Dendritic cell treated with granulocyte-macrophage colony-stimulating factor and Interleukin-4, amounts not matched to agents 40 ng/mL and 50 ng/mL, for 4 days (primary cell): Measurements from ENCODE around the gene DNAH1.

Source experiments
- H3K27ac Mint-ChIP-seq: one replicate; pipeline ENCODE4 v1.8.0; 2022; ENCODE audit warnings: mild to moderate bottlenecking, mixed read lengths
- H3K27me3 Mint-ChIP-seq: one replicate; pipeline ENCODE4 v1.8.0; 2022; ENCODE audit warnings: mild to moderate bottlenecking, mixed read lengths
- H3K36me3 Mint-ChIP-seq: one replicate; pipeline ENCODE4 v1.8.0; 2022; ENCODE audit warnings: low read depth, mixed read lengths
- H3K4me1 Mint-ChIP-seq: one replicate; pipeline ENCODE4 v1.8.0; 2022; ENCODE audit warnings: low read depth, mixed read lengths
- H3K4me3 Mint-ChIP-seq: one replicate; pipeline ENCODE4 v1.8.0; 2022; ENCODE audit warnings: mild to moderate bottlenecking, moderate library complexity, mixed read lengths
- H3K9me3 Mint-ChIP-seq: one replicate; pipeline ENCODE4 v1.8.0; 2022; ENCODE audit warnings: mixed read lengths
- intact Hi-C: fragments of 100-400 bp; cut with micrococcal nuclease; formaldehyde crosslinking; loops from one replicate; pipeline ENCODE4 v1.15.0; 2022

DNAH1 gene

DNA sequence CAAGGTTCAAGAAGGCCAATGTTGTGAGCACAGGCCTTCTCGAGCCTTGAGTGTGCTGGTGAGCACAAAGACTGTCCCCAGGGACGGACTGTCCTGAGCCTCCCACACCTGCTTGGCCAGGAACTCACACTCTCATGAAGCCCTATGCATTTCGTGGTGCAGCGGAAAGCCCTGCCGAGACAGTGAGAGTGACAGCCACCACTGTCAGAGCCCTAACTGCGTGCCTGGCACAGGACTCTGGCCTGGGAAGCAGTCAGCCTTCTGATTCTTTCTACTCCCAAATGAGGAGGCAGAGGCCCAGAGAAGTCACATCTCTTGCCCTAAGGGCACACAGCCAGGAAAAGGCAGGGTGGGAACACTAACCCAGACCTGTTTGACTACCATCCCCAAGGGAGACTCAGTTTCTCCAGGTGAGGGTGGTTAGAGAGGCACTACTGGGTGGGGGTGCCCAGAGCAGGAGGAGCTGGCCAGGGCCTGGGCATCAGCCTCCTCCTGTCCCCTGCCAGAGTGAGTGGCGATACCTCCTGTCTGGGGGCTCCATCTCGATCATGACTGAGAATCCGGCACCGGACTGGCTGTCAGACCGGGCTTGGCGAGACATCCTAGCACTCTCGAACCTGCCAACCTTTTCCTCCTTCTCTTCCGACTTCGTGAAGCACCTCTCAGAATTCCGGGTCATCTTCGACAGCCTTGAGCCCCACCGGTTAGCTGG, 78.0 kb downstream of the DNAH1 start:
- H3K9me3 Mint-ChIP-seq, result no peaks in the 10 kb centered on the region
- H3K4me1 Mint-ChIP-seq, result peaks cover 13% of the 10 kb centered on the region
- H3K4me3 Mint-ChIP-seq, result no peak overlapping the region
- peaks cover 83% of the 10 kb centered on the region for H3K36me3 Mint-ChIP-seq
- no peaks in the 10 kb centered on the region for H3K27me3 Mint-ChIP-seq
- intact Hi-C loops, result no loop called here
- H3K27ac Mint-ChIP-seq, result no peak overlapping the region

DNA sequence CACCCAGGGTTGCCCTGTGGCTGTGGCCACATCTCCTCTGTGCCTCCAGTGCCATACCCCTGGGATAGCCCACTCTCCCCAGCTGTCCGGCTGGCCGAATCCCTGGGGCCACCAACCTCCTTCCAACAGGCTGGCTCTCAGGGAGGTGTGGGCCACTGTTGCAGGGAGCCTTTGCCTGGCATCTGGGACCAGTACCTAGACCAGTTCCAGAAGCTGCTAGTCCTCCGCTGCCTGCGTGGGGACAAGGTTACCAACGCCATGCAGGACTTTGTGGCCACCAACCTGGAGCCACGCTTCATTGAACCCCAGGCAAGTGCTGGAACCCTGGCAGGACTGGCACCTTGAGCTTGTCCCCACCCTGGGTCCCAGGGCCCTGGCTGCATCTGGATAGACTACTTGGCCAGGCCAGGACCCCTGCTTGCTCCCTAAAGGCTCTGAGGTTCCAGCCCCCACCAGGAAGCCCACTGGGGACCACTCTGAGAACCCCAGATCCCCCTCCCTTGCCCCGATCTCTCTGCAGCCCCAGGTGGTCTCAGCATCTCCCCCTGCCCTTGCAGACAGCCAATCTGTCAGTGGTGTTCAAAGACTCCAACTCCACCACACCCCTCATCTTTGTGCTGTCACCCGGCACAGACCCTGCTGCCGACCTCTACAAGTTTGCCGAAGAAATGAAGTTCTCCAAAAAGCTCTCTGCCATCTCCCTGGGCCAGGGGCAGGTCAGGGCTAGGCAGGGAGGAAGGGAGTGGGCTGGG, 78.8 kb downstream of the DNAH1 start:
- Mint-ChIP-seq H3K27me3 (no peaks in the 10 kb centered on the region), H3K36me3 (peaks cover 90% of the 10 kb centered on the region), H3K27ac (no peak overlapping the region), H3K4me3 (no peak overlapping the region), H3K9me3 (no peaks in the 10 kb centered on the region), H3K4me1 (peaks cover 7% of the 10 kb centered on the region)
- intact Hi-C loops, result no loop called here

DNA sequence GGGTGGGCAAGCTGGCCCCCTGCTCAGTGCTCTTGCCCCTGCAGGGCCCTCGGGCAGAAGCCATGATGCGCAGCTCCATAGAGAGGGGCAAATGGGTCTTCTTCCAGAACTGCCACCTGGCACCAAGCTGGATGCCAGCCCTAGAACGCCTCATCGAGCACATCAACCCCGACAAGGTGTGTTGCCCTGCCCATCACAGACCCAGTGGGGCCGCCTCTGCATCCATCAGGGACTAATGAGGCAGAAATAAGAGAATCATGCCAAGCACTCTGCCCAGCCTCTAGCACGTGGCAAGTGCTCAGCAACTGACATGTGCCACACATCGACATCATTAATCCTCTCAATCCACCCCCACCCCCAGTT, 79.4 kb downstream of the DNAH1 start:
- peaks cover 1% of the 10 kb centered on the region for H3K4me1 Mint-ChIP-seq
- H3K4me3 Mint-ChIP-seq, result no peak overlapping the region
- H3K27me3 Mint-ChIP-seq, result no peaks in the 10 kb centered on the region
- intact Hi-C loops, result no loop called here
- H3K36me3 Mint-ChIP-seq, result peaks cover 94% of the 10 kb centered on the region
- no peak overlapping the region for H3K27ac Mint-ChIP-seq
- no peaks in the 10 kb centered on the region for H3K9me3 Mint-ChIP-seq

DNA sequence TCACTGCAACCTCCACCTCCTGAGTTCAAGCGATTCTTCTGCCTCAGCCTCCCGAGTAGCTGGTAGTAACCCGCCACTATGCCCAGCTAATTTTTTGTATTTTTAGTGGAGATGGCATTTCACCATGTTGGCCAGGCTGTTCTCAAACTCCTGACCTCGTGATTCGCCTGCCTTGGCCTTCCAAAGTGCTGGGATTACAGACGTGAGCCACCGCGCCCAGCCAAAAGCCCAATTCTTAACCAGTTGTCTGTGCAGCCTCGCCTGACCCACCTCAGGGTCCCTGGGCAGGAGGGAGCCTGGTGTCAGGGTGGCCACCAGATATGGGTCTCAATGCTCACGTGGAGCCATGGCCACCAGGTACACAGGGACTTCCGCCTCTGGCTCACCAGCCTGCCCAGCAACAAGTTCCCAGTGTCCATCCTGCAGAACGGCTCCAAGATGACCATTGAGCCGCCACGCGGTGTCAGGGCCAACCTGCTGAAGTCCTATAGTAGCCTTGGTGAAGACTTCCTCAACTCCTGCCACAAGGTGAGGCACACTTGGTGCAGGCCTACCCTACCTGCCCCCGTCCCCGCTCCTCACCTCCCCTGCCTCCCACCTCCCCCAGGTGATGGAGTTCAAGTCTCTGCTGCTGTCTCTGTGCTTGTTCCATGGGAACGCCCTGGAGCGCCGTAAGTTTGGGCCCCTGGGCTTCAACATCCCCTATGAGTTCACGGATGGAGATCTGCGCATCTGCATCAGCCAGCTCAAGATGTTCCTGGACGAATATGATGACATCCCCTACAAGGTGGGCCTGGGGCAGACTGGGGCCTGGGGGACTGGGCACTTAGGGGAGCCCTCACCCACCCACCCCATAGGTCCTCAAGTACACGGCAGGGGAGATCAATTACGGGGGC, 80.1 kb downstream of the DNAH1 start:
- H3K27me3 Mint-ChIP-seq, result no peaks in the 10 kb centered on the region
- H3K4me3 Mint-ChIP-seq, result no peak overlapping the region
- H3K4me1 Mint-ChIP-seq, result no peaks in the 10 kb centered on the region
- peaks cover 94% of the 10 kb centered on the region for H3K36me3 Mint-ChIP-seq
- H3K27ac Mint-ChIP-seq, result no peak overlapping the region
- intact Hi-C loops, result no loop called here
- no peaks in the 10 kb centered on the region for H3K9me3 Mint-ChIP-seq

- no peaks in the 10 kb centered on the region for H3K9me3 Mint-ChIP-seq
- no peaks in the 10 kb centered on the region for H3K4me1 Mint-ChIP-seq
- H3K27ac Mint-ChIP-seq, result no peak overlapping the region
- intact Hi-C loops, result no loop called here
- no peaks in the 10 kb centered on the region for H3K27me3 Mint-ChIP-seq
- H3K36me3 Mint-ChIP-seq, result peaks cover 94% of the 10 kb centered on the region
- no peak overlapping the region for H3K4me3 Mint-ChIP-seq
Measured at GRCh38 chr3:52396907-52397591, 80.9 kb downstream of the DNAH1 start.

DNA sequence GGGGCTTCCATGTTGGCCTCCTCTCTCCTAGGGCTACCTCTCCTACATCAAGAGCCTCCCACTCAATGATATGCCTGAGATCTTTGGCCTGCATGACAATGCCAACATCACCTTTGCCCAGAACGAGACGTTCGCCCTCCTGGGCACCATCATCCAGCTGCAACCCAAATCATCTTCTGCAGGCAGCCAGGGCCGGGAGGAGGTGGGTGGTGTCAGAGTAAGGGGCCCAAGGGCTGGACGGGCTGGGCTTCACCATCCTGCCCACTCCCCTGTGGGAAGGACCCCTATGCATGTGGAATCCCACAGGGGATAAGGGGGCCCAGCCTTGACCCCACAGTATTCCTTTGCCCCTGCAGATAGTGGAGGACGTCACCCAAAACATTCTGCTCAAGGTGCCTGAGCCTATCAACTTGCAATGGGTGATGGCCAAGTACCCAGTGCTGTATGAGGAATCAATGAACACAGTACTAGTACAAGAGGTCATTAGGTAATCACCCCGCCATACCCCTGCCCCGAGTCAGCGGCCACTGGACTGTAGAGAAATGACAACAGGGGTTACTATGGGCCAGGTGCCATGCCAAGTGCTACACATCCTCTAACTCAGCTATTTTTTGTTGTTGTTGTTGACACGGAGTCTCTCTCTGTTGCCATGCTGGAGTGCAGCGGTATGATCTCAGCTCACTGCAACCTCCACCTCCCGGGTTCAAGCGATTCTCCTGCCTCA, 81.7 kb downstream of the DNAH1 start:
- H3K27me3 Mint-ChIP-seq, result no peaks in the 10 kb centered on the region
- H3K27ac Mint-ChIP-seq, result no peak overlapping the region
- no peak overlapping the region for H3K4me3 Mint-ChIP-seq
- H3K9me3 Mint-ChIP-seq, result no peaks in the 10 kb centered on the region
- H3K36me3 Mint-ChIP-seq, result peaks cover 94% of the 10 kb centered on the region
- intact Hi-C loops, result no loop called here
- H3K4me1 Mint-ChIP-seq, result no peaks in the 10 kb centered on the region

DNA sequence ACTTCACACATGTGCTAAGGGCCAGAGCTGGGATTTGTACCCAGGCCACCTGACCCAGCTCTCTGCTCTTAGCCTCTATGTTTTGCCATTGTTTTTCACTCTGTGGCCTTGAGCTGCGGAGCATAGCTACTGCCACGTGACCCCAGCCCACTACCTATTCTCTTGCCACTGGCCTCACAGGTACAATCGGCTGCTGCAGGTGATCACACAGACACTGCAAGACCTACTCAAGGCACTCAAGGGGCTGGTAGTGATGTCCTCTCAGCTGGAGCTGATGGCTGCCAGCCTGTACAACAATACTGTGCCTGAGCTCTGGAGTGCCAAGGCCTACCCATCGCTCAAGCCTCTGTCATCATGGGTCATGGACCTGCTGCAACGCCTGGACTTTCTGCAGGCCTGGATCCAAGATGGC, 82.6 kb downstream of the DNAH1 start:
- no peak overlapping the region for H3K27ac Mint-ChIP-seq
- no peaks in the 10 kb centered on the region for H3K27me3 Mint-ChIP-seq
- H3K36me3 Mint-ChIP-seq, result peaks cover 94% of the 10 kb centered on the region
- intact Hi-C loops, result no loop called here
- H3K4me3 Mint-ChIP-seq, result no peak overlapping the region
- H3K4me1 Mint-ChIP-seq, result peaks cover under 1% of the 10 kb centered on the region
- no peaks in the 10 kb centered on the region for H3K9me3 Mint-ChIP-seq

DNA sequence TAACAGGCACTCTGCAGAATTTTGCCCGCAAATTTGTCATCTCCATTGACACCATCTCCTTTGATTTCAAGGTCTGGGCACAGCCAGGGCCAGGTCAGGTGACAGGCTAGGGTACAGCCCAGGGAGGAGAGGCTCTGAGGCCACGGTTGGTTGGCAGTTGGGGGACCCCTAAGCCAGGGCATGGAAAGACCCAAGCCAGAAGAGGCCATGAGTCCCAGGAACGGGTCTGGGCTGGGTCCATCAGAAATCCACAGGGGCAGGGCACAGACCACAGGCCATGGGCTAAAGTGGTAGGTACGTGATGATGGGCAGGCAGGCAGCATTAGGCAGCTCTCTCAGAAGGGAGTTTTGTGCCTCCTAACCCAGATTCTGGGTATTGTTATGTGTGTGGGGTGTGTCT, 83.0 kb downstream of the DNAH1 start:
- no peak overlapping the region for H3K4me3 Mint-ChIP-seq
- H3K36me3 Mint-ChIP-seq, result peaks cover 94% of the 10 kb centered on the region
- H3K4me1 Mint-ChIP-seq, result peaks cover 5% of the 10 kb centered on the region
- H3K27me3 Mint-ChIP-seq, result no peaks in the 10 kb centered on the region
- H3K27ac Mint-ChIP-seq, result no peak overlapping the region
- no peaks in the 10 kb centered on the region for H3K9me3 Mint-ChIP-seq
- intact Hi-C loops, result no loop called here

GRCh38 chr3:52399593-52399992, 83.5 kb downstream of the DNAH1 start:
- intact Hi-C loops, result no loop called here
- H3K27me3 Mint-ChIP-seq, result no peaks in the 10 kb centered on the region

DNA sequence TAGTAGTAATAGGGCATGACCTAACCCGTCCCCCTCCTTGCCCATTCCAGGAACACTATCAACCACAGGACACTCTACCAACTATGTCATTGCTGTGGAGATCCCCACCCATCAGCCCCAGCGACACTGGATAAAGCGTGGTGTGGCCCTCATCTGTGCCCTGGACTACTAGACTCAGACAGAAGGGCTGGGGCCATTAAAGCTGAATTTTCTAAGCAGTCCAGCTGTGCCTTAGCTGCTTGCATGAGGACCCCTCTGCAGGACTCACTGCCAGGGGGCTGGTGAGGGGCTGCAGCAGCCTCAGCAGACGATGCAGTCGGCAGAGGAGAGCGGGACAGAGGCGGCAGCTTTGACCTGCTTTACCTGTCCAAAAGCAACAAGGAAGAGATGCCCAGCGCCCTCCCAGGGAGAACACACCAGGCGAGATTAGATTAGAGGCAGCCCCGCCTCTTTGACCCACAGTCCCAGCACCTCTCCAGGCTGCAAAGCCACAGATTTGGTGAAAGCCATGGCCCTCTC, 84.2 kb downstream of the DNAH1 start:
- no peaks in the 10 kb centered on the region for H3K9me3 Mint-ChIP-seq
- peaks cover 94% of the 10 kb centered on the region for H3K36me3 Mint-ChIP-seq
- H3K4me3 Mint-ChIP-seq, result no peak overlapping the region
- peaks cover 17% of the 10 kb centered on the region for H3K4me1 Mint-ChIP-seq
- intact Hi-C loops, result no loop called here
- H3K27ac Mint-ChIP-seq, result no peak overlapping the region
- no peaks in the 10 kb centered on the region for H3K27me3 Mint-ChIP-seq

More at GRCh38 chr3:52399593-52399992, 83.5 kb downstream of the DNAH1 start:
- Mint-ChIP-seq H3K36me3 (peaks cover 94% of the 10 kb centered on the region), H3K4me3 (no peak overlapping the region), H3K4me1 (peaks cover 9% of the 10 kb centered on the region), H3K27ac (no peak overlapping the region), H3K9me3 (no peaks in the 10 kb centered on the region)

- H3K4me1 Mint-ChIP-seq, result peaks cover 22% of the 10 kb centered on the region
- no peak overlapping the region for H3K4me3 Mint-ChIP-seq
- peaks cover 96% of the 10 kb centered on the region for H3K36me3 Mint-ChIP-seq
- no peak overlapping the region for H3K27ac Mint-ChIP-seq
- intact Hi-C loops, result no loop called here
- H3K27me3 Mint-ChIP-seq, result no peaks in the 10 kb centered on the region
- H3K9me3 Mint-ChIP-seq, result no peaks in the 10 kb centered on the region
Measured at GRCh38 chr3:52401021-52401420, 84.9 kb downstream of the DNAH1 start.

DNA sequence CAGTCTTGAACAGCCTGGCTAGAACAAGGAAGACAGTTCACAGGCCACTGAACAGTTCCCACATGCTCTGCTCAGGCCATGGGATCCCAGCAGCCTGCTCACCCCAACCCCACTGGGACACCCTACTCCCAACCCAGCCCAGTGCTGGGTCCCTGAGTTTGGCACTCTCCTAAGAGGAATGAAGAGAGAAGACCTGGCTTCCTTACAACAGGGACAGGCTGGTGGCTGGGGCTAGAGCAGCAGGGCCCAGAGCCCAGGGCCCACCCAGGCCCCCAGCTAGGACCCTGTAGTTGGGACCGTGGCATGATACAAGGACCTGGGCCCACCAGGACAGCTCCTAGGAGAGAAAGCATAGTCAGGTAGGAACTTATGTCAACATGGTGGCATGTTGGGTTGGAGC, 85.4 kb downstream of the DNAH1 start:
- H3K36me3 Mint-ChIP-seq, result peaks cover 96% of the 10 kb centered on the region
- intact Hi-C loops, result no loop called here
- H3K4me1 Mint-ChIP-seq, result peaks cover 24% of the 10 kb centered on the region
- no peak overlapping the region for H3K4me3 Mint-ChIP-seq
- no peaks in the 10 kb centered on the region for H3K27me3 Mint-ChIP-seq
- H3K9me3 Mint-ChIP-seq, result no peaks in the 10 kb centered on the region
- no peak overlapping the region for H3K27ac Mint-ChIP-seq

DNA sequence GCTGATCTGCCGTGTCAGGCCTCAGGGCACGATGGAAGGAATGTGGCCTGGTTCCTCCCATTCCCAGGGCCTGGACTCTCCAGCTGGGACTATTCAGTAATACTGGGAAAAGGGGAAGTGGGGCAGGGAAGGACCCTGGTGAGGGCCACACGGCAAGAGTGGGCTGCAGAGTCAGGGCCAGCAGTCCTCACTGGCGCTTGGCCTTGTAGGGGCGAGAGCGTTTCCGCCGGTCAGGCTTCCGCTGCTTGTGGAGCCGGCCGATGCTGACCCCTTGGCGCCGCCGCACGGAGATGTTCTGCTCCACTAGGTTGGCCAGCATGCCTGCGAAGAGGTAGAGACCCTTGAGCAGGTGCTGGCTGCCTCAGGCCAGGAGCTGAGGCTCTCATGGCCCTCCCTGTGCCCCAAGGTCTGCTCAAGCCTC, 86.0 kb downstream of the DNAH1 start:
- Mint-ChIP-seq H3K4me3 (no peak overlapping the region), H3K9me3 (no peaks in the 10 kb centered on the region), H3K27me3 (no peaks in the 10 kb centered on the region), H3K36me3 (peaks cover 96% of the 10 kb centered on the region), H3K4me1 (peaks cover 28% of the 10 kb centered on the region), H3K27ac (no peak overlapping the region)
- intact Hi-C loops, result no loop called here
